ENCODE measurements around the gene RAB7A.

DNA sequence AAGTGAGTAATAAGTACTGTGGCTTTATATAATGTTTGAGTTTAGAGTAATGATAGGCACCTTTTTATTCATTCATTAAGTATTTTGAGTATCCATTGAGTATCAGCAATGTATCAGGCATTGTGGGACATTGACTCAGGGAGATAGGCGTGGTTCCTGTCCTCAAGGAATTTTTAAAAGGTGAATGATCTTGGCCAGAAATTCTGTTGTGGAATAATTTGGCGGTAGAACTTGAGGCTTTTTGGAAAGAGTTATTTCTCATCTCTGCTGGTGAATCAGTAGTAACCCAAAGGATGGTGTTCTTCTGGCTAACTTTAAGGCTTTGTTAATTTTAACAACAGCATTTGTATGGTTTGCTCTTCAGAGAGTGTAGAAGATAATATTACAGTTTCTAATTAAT lies 2.0 kb downstream of the RAB7A start:
- TF ChIP-seq CTCF (conservative IDR thresholded peaks at IDR 0.05; ENCODE audit: low read depth, low read length) (no peak), EZH2 (IDR thresholded peaks at IDR 0.05; ENCODE audit: borderline replicate concordance, low read depth, low read length, poor library complexity, severe bottlenecking) (no peak)
